Measurements from ENCODE around the gene STK16. TPM values are rescaled to one million over a fixed set of nuclear protein-coding genes. Genes with fewer than 3 reads are reported as not detected.
"Not testable (repeated sequence)": the region's sequence is repeated elsewhere in the genome, so short reads cannot be mapped to it uniquely, and the experiment has no call there.

STK16 gene
- polyA plus RNA-seq, 1 donor, result 17.6 TPM

- no peak for DNase-seq
These were observed 27.1 kb downstream of the STK16 start for GRCh38 chr2:219272356-219272755.

GRCh38 chr2:219272995-219273394 lies 27.7 kb downstream of the STK16 start:
- no peak for DNase-seq

GRCh38 chr2:219273937-219274336 lies 28.7 kb downstream of the STK16 start:
- no peak for DNase-seq

GRCh38 chr2:219274361-219274921 lies 29.2 kb downstream of the STK16 start:
- no peak for DNase-seq

GRCh38 chr2:219277703-219278654 lies 32.7 kb downstream of the STK16 start:
- peak; percentile 77 for DNase-seq

- DNase-seq, result peak; percentile 16
These were observed 33.4 kb downstream of the STK16 start for GRCh38 chr2:219278655-219279150.

GRCh38 chr2:219279151-219279915 lies 34.1 kb downstream of the STK16 start, which contains the start of gene DNAJB2:
Gene DNAJB2 (plus strand): TSS chr2:219279366. CDS start chr2:219279834, 468 bp downstream.
- DNase-seq, result peak; percentile 99

- DNase-seq, result no peak
These were observed 34.7 kb downstream of the STK16 start for GRCh38 chr2:219279916-219280516.

GRCh38 chr2:219280651-219281050 lies 35.4 kb downstream of the STK16 start:
- no peak for DNase-seq

GRCh38 chr2:219281588-219281987 lies 36.3 kb downstream of the STK16 start:
- no peak for DNase-seq

GRCh38 chr2:219282375-219282774 lies 37.1 kb downstream of the STK16 start:
- no peak for DNase-seq

- no peak for DNase-seq
These were observed 37.8 kb downstream of the STK16 start for GRCh38 chr2:219282943-219283581.

GRCh38 chr2:219284501-219285372 lies 39.5 kb downstream of the STK16 start:
- no peak for DNase-seq

- peak; percentile 46 for DNase-seq
These were observed 40.1 kb downstream of the STK16 start for GRCh38 chr2:219285373-219285735.

- DNase-seq, result peak; percentile 71
These were observed 40.7 kb downstream of the STK16 start for GRCh38 chr2:219285894-219286425.

- no peak for DNase-seq
These were observed 41.3 kb downstream of the STK16 start for GRCh38 chr2:219286436-219287115.

GRCh38 chr2:219287116-219287440 lies 41.8 kb downstream of the STK16 start:
- DNase-seq, result not testable (repeated sequence)

- DNase-seq, result no peak
These were observed 42.4 kb downstream of the STK16 start for GRCh38 chr2:219287580-219288265.

GRCh38 chr2:219289195-219289536 lies 43.9 kb downstream of the STK16 start:
- DNase-seq, result no peak
